ENCODE data around the gene UBE2G2. TPM values are rescaled to one million over a fixed set of nuclear protein-coding genes. Genes with fewer than 3 reads are reported as not detected.

The UBE2G2 gene
- total RNA-seq, 1 donor from 2014 or later = 111 TPM

DNA sequence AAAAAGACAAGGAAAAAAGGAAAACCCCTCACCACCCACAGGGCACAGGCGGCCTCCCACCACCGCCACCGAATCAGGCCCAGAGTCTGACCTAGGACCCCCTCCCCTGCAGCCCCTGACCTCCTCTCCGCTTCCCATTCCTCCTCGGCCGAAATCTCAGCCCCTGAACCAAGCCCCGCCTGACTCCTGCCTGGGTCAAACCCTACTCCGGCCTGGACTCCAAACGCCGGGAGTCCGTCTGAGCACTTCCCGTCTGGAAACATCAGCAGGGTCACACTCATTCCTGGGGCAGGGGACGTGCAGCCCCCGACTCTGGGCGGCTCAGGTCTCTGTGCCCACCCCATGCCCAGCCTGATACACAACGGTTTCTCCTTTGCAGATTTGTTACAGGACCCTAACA, 42.6 kb upstream of the UBE2G2 start:
- H3K4me1 Mint-ChIP-seq = peaks cover 13% of the 10 kb centered on the region
- peak overlapping the region; percentile 63 for H3K4me3 Mint-ChIP-seq
- H3K36me3 Mint-ChIP-seq (ENCODE audit: low read depth) = peaks cover 2% of the 10 kb centered on the region
- peak overlapping the region; percentile 27 for H3K27ac Mint-ChIP-seq (ENCODE audit: unreplicated experiment)
- no peaks in the 10 kb centered on the region for H3K9me3 Mint-ChIP-seq
- H3K27me3 Mint-ChIP-seq (ENCODE audit: low read depth) = peaks cover 5% of the 10 kb centered on the region
- TF ChIP-seq, protein P1, sequence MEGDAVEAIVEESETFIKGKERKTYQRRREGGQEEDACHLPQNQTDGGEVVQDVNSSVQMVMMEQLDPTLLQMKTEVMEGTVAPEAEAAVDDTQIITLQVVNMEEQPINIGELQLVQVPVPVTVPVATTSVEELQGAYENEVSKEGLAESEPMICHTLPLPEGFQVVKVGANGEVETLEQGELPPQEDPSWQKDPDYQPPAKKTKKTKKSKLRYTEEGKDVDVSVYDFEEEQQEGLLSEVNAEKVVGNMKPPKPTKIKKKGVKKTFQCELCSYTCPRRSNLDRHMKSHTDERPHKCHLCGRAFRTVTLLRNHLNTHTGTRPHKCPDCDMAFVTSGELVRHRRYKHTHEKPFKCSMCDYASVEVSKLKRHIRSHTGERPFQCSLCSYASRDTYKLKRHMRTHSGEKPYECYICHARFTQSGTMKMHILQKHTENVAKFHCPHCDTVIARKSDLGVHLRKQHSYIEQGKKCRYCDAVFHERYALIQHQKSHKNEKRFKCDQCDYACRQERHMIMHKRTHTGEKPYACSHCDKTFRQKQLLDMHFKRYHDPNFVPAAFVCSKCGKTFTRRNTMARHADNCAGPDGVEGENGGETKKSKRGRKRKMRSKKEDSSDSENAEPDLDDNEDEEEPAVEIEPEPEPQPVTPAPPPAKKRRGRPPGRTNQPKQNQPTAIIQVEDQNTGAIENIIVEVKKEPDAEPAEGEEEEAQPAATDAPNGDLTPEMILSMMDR (conservative IDR thresholded peaks at IDR 0.05) = no peak
- no peak for DNase-seq (ENCODE audit: low read depth, low spot score)

DNA sequence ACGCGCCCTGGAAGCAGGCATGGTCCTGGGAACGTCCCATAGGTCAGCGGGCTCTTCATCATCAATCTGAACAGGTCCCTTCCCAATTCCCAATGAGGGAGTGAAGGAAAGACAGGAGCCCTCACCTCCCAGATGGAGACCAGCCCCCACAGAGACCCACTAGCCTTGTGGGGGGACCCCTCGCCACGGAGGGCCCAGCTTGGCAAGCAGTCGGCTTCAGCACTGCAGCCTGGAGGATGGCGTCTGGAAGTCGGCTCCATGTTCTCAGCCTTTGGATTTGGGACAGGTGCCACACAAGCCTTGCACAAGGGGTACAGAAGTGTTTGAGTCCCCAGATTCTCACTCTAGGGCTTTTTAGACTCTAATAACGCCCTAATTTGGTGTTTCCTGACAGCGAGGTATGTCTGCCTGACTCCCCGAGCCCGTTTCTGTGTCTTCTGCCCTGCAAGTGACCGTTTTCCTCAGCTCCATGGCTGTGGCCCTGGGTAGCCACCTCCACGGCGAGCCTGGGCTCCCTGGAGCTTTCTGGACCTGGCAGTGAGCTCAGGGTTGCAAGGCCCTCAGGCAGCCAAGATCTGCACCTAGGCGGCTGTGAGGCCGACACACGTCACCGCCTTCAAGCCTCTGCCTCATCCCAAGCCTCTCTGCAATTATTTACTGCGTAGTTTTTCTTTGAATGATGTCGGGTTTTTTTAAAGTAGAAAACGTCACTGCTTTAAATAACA, 41.3 kb upstream of the UBE2G2 start:
- Mint-ChIP-seq H3K4me3 (no peak overlapping the region), H3K4me1 (peaks cover 13% of the 10 kb centered on the region), H3K27me3 (ENCODE audit: low read depth) (peaks cover 5% of the 10 kb centered on the region), H3K36me3 (ENCODE audit: low read depth) (no peaks in the 10 kb centered on the region), H3K9me3 (no peaks in the 10 kb centered on the region), H3K27ac (ENCODE audit: unreplicated experiment) (no peak overlapping the region)
- TF ChIP-seq, protein P1 (conservative IDR thresholded peaks at IDR 0.05) = no peak
- DNase-seq (ENCODE audit: low read depth, low spot score) = no peak

DNA sequence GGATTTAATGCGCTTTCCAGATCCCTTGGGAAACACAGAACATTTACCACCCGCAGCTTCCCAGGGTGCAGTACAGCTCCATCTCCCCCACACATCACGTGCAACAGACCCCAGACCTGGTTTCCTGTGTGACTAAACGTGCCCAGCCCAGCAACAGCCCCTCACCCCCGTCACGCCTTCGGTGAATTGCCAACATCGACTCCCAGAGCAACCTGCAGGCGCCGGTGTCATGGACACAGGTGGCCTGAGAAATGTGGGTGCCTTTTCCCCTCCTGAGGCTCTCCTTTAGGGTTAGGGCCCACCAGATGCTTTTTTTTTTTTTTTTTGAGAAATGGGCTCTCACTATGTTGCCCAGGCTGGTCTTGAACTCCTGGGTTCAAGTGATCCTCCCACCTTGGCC, 40.5 kb upstream of the UBE2G2 start:
- peaks cover 13% of the 10 kb centered on the region for H3K4me1 Mint-ChIP-seq

DNA sequence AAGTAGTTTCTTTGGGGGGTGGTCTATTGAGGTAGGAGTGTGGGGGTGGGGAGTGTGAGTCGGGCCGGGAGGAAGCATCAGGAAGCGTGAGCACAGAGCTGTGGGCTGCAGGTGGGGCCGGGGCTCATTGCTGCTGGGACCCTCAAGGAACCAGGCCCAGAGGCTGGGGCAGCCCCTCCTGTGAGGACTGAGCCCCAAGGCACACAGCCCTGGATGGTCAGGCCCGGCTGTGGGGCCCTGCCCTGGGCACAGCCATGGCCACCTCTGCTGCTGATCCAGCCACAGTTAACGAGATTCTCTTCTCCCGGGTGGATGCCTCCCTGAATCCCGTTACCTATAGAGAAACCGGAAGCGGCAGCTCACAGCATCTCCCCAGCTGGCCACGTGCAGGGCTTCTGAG, 39.2 kb upstream of the UBE2G2 start:
- TF ChIP-seq, protein P1 (conservative IDR thresholded peaks at IDR 0.05) = no peak
- H3K4me3 Mint-ChIP-seq = no peak overlapping the region
- no peaks in the 10 kb centered on the region for H3K36me3 Mint-ChIP-seq (ENCODE audit: low read depth)
- H3K4me1 Mint-ChIP-seq = peaks cover 5% of the 10 kb centered on the region
- no peak overlapping the region for H3K27ac Mint-ChIP-seq (ENCODE audit: unreplicated experiment)
- no peak for DNase-seq (ENCODE audit: low read depth, low spot score)
- peaks cover 5% of the 10 kb centered on the region for H3K27me3 Mint-ChIP-seq (ENCODE audit: low read depth)
- no peaks in the 10 kb centered on the region for H3K9me3 Mint-ChIP-seq

More for the DNA sequence above, 40.5 kb upstream of the UBE2G2 start:
- TF ChIP-seq, protein P1 (conservative IDR thresholded peaks at IDR 0.05) = no peak
- no peak for DNase-seq (ENCODE audit: low read depth, low spot score)
- no peaks in the 10 kb centered on the region for H3K36me3 Mint-ChIP-seq (ENCODE audit: low read depth)
- H3K27ac Mint-ChIP-seq (ENCODE audit: unreplicated experiment) = no peak overlapping the region
- H3K4me3 Mint-ChIP-seq = no peak overlapping the region
- no peaks in the 10 kb centered on the region for H3K9me3 Mint-ChIP-seq
- H3K27me3 Mint-ChIP-seq (ENCODE audit: low read depth) = peaks cover 5% of the 10 kb centered on the region

DNA sequence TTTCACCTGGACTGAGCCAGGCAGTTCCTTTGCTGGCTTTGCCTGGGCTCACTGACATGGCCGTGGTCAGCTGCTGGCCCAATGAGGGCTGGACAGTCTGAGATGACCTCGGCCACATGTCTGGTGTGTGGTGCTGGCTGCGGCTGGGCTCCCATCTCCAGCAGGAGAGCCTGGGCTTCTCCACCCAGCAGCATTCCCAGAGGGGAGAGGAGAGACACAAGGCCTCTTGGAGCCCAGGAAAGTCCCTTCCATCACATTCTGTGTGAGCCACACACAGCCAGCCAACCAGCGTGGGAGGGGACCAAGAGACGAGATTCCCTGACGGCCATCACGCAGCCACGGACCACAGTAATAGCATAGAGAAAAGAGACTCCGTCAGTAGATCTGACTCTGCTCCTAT, 37.3 kb upstream of the UBE2G2 start:
- H3K27ac Mint-ChIP-seq (ENCODE audit: unreplicated experiment) = no peak overlapping the region
- no peak for DNase-seq (ENCODE audit: low read depth, low spot score)
- H3K4me1 Mint-ChIP-seq = no peaks in the 10 kb centered on the region
- H3K27me3 Mint-ChIP-seq (ENCODE audit: low read depth) = no peaks in the 10 kb centered on the region
- H3K9me3 Mint-ChIP-seq = no peaks in the 10 kb centered on the region
- no peak overlapping the region for H3K4me3 Mint-ChIP-seq
- H3K36me3 Mint-ChIP-seq (ENCODE audit: low read depth) = no peaks in the 10 kb centered on the region
- TF ChIP-seq, protein P1 (conservative IDR thresholded peaks at IDR 0.05) = no peak
